Panc1 (cell line): ENCODE measurements around the gene GALNT16. TPM values are rescaled to one million over a fixed set of nuclear protein-coding genes. Genes with fewer than 3 reads are reported as not detected.

Experiments
- ATAC-seq: fragments of 200-7000 bp; cut with Tn5 transposase; 2 replicates; pipeline ENCODE4 v1.9.1; 2020; ENCODE audit warnings: mild to moderate bottlenecking, moderate library complexity
- BruUV-seq: library from RNA; stranded (reverse); fragments of 400-500 nt; replicated peaks from 2 replicates; lab custom pipeline; 2021; lab: Mats Ljungman, UMichigan
- CTCF ChIA-PET: fragments of 300-600 bp; sonication (Branson Sonifier 250); formaldehyde crosslinking; loops from one replicate; lab custom pipeline; 2022; ENCODE audit warnings: antibody characterized with exemption; lab: Charles Lee
- POLR2A ChIA-PET: fragments of 300-600 bp; sonication (Branson Sonifier 250); formaldehyde crosslinking; loops from one replicate; lab custom pipeline; 2022; ENCODE audit warnings: antibody characterized with exemption; lab: Charles Lee
- DNase-seq: peaks from one replicate; pipeline ENCODE4 v3.0.0-alpha.2; 2010; ENCODE audit warnings: low read depth, low spot score
- H3K27ac ChIP-seq: 2 replicates; pipeline ENCODE4 v1.5.1; 2011; ENCODE audit warnings: mild to moderate bottlenecking, low read length, inconsistent platforms
- H3K27me3 ChIP-seq: fragments of 200-500 bp; sonication (Bioruptor generic); 2 replicates; pipeline ENCODE4 v1.6.0; 2014; ENCODE audit warnings: low read length, inconsistent platforms; ENCODE audit not compliant: control insufficient read depth, insufficient read depth
- H3K36me3 ChIP-seq: fragments of 200-500 bp; sonication (Bioruptor generic); 2 replicates; pipeline ENCODE4 v1.5.1; 2014; ENCODE audit warnings: inconsistent platforms, mild to moderate bottlenecking, low read length, moderate library complexity; ENCODE audit not compliant: control insufficient read depth, insufficient read depth
- H3K4me1 ChIP-seq: 2 replicates; pipeline ENCODE4 v1.5.1; 2011; ENCODE audit warnings: inconsistent platforms, mild to moderate bottlenecking, low read length, moderate library complexity; ENCODE audit not compliant: control insufficient read depth, insufficient read depth
- H3K4me3 ChIP-seq, 2 experiments: 2 replicates each; pipeline ENCODE4 v1.5.1; 2011 to 2012; ENCODE audit warnings: low read depth in 2 of 2, low read length in 2 of 2, mild to moderate bottlenecking in 2 of 2, inconsistent platforms in 1 of 2, moderate library complexity in 1 of 2
- H3K9me3 ChIP-seq: fragments of 200-500 bp; sonication (Bioruptor generic); 2 replicates; pipeline ENCODE4 v1.5.1; 2014; ENCODE audit warnings: low read depth, mild to moderate bottlenecking, inconsistent platforms, low read length, moderate library complexity; ENCODE audit not compliant: control insufficient read depth, insufficient read depth
- POLR2AphosphoS5 ChIP-seq: IDR thresholded peaks from 2 replicates; pipeline ENCODE4 v1.6.1; 2012; ENCODE audit warnings: mild to moderate bottlenecking, low read depth, low read length, moderate library complexity
- SIN3A ChIP-seq: IDR thresholded peaks from 2 replicates; pipeline ENCODE4 v1.6.1; 2012; ENCODE audit warnings: low read depth, mild to moderate bottlenecking, low read length, moderate library complexity, borderline replicate concordance; ENCODE audit not compliant: insufficient read depth
- TCF7L2 ChIP-seq: IDR thresholded peaks from 2 replicates; pipeline ENCODE4 v1.6.1; 2011; ENCODE audit warnings: mild to moderate bottlenecking, low read depth, low read length, inconsistent platforms
- in situ Hi-C: cut with HindIII; loops from 2 replicates; pipeline ENCODE4 v1.10.0; 2016; ENCODE audit warnings: low sequenced_read_pairs, low pct_unique_long_range_greater_than_20kb
- intact Hi-C: fragments of 100-400 bp; cut with micrococcal nuclease; formaldehyde crosslinking; loops from one replicate; pipeline ENCODE4 v1.10.0; 2022; ENCODE audit not compliant: unreplicated experiment
- total RNA-seq: library from RNA; stranded (reverse); gene quantifications from one replicate; pipeline ENCODE4 v1.2.1, GENCODE V29; 2021; ENCODE audit not compliant: unreplicated experiment
- TF ChIP-seq, protein P1 (sequence below), 2 experiments: IDR thresholded peaks; 2 replicates each; pipeline ENCODE4 v1.6.1; 2011 to 2012; ENCODE audit warnings: low read depth in 2 of 2, control low read depth in 1 of 2, low read length in 1 of 2, mild to moderate bottlenecking in 1 of 2, moderate library complexity in 1 of 2; ENCODE audit not compliant: insufficient read depth in 1 of 2
- TF ChIP-seq, protein P2 (sequence below): fragments of 450-650 bp; IDR thresholded peaks from 2 replicates; pipeline ENCODE4 v1.5.1; 2017; ENCODE audit warnings: mild to moderate bottlenecking

GALNT16 gene
- total RNA-seq, 1 experiment from 2014 or later, result 0.72 TPM

DNA sequence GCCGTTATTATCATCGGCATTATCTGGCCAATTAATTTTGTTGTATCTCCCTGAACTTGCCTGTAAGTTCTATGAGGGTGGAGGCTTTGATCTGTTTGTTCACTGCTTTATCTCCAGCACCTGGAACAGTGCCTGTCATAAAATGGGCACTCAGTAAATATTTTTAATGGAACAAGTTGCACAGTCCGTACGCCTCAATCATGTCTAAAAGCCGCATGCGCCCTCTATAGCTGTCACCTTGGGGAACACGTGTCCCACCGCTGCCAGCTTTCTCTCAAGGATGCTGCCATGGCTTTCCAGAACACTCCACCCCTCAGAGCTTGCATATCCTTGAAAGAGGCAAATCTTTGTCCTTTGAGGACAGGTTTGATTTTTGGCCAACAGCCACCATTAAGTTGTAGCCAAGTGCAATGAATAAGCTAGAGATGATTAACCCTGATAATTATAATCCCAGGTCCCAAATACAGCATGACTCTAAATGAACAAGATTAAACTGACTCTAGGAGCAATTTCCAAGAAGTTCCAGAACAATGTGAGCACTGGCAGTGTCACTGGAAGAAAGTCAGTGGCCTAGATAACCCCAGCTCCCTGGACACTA lies 83.1 kb downstream of the GALNT16 start:
- no peaks in the 10 kb centered on the region for H3K27me3 ChIP-seq
- CTCF ChIA-PET, result no interaction called here
- H3K4me1 ChIP-seq, result no peaks in the 10 kb centered on the region
- intact Hi-C loops (loop anchor here (10.0 kb wide), 1 partner anchor 78 kb away; the partner anchor contains the start of gene GALNT16), in situ Hi-C loops (no loop called here)
- ATAC-seq (no peak), DNase-seq (no peak)
- no peaks in the 10 kb centered on the region for H3K9me3 ChIP-seq
- BruUV-seq, result no TSS peak
- POLR2A ChIA-PET, result no interaction called here
- no peak overlapping the region for H3K4me3 ChIP-seq
- H3K36me3 ChIP-seq, result no peaks in the 10 kb centered on the region
- no peak overlapping the region for H3K27ac ChIP-seq
- TF ChIP-seq, protein P1, sequence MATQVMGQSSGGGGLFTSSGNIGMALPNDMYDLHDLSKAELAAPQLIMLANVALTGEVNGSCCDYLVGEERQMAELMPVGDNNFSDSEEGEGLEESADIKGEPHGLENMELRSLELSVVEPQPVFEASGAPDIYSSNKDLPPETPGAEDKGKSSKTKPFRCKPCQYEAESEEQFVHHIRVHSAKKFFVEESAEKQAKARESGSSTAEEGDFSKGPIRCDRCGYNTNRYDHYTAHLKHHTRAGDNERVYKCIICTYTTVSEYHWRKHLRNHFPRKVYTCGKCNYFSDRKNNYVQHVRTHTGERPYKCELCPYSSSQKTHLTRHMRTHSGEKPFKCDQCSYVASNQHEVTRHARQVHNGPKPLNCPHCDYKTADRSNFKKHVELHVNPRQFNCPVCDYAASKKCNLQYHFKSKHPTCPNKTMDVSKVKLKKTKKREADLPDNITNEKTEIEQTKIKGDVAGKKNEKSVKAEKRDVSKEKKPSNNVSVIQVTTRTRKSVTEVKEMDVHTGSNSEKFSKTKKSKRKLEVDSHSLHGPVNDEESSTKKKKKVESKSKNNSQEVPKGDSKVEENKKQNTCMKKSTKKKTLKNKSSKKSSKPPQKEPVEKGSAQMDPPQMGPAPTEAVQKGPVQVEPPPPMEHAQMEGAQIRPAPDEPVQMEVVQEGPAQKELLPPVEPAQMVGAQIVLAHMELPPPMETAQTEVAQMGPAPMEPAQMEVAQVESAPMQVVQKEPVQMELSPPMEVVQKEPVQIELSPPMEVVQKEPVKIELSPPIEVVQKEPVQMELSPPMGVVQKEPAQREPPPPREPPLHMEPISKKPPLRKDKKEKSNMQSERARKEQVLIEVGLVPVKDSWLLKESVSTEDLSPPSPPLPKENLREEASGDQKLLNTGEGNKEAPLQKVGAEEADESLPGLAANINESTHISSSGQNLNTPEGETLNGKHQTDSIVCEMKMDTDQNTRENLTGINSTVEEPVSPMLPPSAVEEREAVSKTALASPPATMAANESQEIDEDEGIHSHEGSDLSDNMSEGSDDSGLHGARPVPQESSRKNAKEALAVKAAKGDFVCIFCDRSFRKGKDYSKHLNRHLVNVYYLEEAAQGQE (IDR thresholded peaks at IDR 0.05; ENCODE audit: insufficient read depth in 1 of 2, low read depth in 2 of 2, low read length in 1 of 2), result no peak
- TF ChIP-seq POLR2AphosphoS5, result no peak
- TF ChIP-seq SIN3A, result no peak
- no peak for TF ChIP-seq TCF7L2
- TF ChIP-seq, protein P2, sequence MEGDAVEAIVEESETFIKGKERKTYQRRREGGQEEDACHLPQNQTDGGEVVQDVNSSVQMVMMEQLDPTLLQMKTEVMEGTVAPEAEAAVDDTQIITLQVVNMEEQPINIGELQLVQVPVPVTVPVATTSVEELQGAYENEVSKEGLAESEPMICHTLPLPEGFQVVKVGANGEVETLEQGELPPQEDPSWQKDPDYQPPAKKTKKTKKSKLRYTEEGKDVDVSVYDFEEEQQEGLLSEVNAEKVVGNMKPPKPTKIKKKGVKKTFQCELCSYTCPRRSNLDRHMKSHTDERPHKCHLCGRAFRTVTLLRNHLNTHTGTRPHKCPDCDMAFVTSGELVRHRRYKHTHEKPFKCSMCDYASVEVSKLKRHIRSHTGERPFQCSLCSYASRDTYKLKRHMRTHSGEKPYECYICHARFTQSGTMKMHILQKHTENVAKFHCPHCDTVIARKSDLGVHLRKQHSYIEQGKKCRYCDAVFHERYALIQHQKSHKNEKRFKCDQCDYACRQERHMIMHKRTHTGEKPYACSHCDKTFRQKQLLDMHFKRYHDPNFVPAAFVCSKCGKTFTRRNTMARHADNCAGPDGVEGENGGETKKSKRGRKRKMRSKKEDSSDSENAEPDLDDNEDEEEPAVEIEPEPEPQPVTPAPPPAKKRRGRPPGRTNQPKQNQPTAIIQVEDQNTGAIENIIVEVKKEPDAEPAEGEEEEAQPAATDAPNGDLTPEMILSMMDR, result no peak

DNA sequence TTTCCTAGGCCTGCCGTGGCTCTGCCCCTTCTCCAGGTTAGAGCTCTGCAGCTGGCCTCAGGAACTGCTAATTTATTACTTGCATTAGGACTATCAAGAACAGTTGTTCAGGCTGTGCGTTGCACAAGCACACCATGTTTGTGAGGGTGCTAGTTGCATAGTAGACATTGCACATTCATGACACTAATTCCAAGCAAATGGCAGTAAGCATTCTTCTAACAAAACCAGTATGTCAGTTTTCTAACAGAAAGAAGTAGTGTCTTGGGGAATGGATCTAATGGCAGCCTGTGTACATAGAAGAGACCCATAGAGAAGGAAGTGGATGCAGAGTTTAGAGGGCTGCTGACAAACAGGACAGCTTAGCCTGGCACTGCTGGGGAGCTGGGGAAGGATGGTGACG lies 84.2 kb downstream of the GALNT16 start:
- ChIA-PET CTCF (no interaction called here), POLR2A (no interaction called here)
- H3K27me3 ChIP-seq, result no peaks in the 10 kb centered on the region

More for the DNA sequence above, 84.2 kb downstream of the GALNT16 start:
- BruUV-seq, result no TSS peak
- H3K27ac ChIP-seq, result no peak overlapping the region
- intact Hi-C loops, result loop anchor here (10.0 kb wide), 1 partner anchor 79 kb away; the partner anchor contains the start of gene GALNT16
- H3K4me1 ChIP-seq, result no peaks in the 10 kb centered on the region
- no peak overlapping the region for H3K4me3 ChIP-seq
- no peak for DNase-seq
- no peak for TF ChIP-seq TCF7L2
- TF ChIP-seq, protein P2, result no peak
- H3K36me3 ChIP-seq, result no peaks in the 10 kb centered on the region
- no peaks in the 10 kb centered on the region for H3K9me3 ChIP-seq
- no peak for ATAC-seq
- in situ Hi-C loops, result no loop called here
